Measurements from ENCODE around the gene TAF15. TPM values are rescaled to one million over a fixed set of nuclear protein-coding genes. Genes with fewer than 3 reads are reported as not detected.

The TAF15 gene
- total RNA-seq, 1 donor from 2014 or later = 73.9 TPM

- no peak for DNase-seq (ENCODE audit: extremely low read depth, low read depth, low spot score)
Observed at GRCh38 chr17:35816723-35817122, 7.4 kb downstream of the TAF15 start.

DNA sequence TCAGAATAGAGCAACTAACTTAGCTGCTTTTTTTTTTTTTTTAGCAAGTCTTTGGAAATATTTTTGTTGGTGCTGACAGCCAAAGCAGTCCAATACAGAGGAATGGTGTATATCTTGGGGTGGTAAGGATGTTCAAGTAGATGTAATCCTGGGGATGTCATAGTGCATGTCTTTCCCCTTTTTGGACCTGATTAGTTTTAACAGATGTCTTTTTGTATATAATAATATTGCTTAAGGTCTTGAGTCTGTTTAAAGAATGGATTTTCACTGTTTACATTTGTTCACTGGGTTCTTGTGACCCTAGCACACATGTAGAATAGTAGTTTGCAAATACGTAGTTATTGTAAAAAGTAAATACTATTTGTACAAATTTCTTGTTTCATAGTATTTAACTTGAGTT lies 7.9 kb downstream of the TAF15 start:
- no peak for DNase-seq (ENCODE audit: extremely low read depth, low read depth, low spot score)

- DNase-seq (ENCODE audit: extremely low read depth, low read depth, low spot score) = no peak
Observed at GRCh38 chr17:35819455-35819854, 10.2 kb downstream of the TAF15 start.

GRCh38 chr17:35821308-35821707 lies 12.0 kb downstream of the TAF15 start:
- DNase-seq (ENCODE audit: extremely low read depth, low read depth, low spot score) = no peak

GRCh38 chr17:35825206-35825605 lies 15.9 kb downstream of the TAF15 start:
- no peak for DNase-seq (ENCODE audit: extremely low read depth, low read depth, low spot score)

- DNase-seq (ENCODE audit: extremely low read depth, low read depth, low spot score) = no peak
Observed at GRCh38 chr17:35841101-35841500, 31.8 kb downstream of the TAF15 start.

GRCh38 chr17:35841505-35841904 lies 32.2 kb downstream of the TAF15 start:
- no peak for DNase-seq (ENCODE audit: extremely low read depth, low read depth, low spot score)

DNA sequence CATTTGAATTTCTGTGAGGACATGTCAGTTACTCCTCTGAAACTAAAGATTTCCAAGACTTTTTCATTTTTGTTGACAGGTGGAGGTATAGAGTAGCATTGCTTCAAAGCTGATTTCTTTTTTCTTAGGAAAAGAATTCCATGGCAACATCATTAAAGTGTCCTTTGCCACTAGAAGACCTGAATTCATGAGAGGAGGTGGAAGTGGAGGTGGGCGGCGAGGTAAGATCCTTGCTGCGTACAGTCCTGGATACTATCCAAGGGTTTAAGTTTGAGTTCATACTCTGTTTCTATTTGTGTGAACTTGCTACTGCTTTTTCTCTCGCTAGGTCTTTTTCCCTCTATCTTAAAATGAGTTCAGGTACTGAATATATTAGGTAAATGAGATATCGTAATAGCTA lies 33.0 kb downstream of the TAF15 start:
- DNase-seq (ENCODE audit: extremely low read depth, low read depth, low spot score) = no peak

GRCh38 chr17:35843698-35844097 lies 34.4 kb downstream of the TAF15 start:
- no peak for DNase-seq (ENCODE audit: extremely low read depth, low read depth, low spot score)

- DNase-seq (ENCODE audit: extremely low read depth, low read depth, low spot score) = no peak
Observed at GRCh38 chr17:35844547-35844946, 35.3 kb downstream of the TAF15 start.

GRCh38 chr17:35846055-35846809 lies 36.9 kb downstream of the TAF15 start:
- no peak for DNase-seq (ENCODE audit: extremely low read depth, low read depth, low spot score)

GRCh38 chr17:35847006-35847405 lies 37.7 kb downstream of the TAF15 start:
- DNase-seq (ENCODE audit: extremely low read depth, low read depth, low spot score) = no peak

- no peak for DNase-seq (ENCODE audit: extremely low read depth, low read depth, low spot score)
Observed at GRCh38 chr17:35847633-35848373, 38.5 kb downstream of the TAF15 start.

GRCh38 chr17:35849469-35850348 lies 40.4 kb downstream of the TAF15 start:
- peak; percentile 60 for DNase-seq (ENCODE audit: extremely low read depth, low read depth, low spot score)

DNA sequence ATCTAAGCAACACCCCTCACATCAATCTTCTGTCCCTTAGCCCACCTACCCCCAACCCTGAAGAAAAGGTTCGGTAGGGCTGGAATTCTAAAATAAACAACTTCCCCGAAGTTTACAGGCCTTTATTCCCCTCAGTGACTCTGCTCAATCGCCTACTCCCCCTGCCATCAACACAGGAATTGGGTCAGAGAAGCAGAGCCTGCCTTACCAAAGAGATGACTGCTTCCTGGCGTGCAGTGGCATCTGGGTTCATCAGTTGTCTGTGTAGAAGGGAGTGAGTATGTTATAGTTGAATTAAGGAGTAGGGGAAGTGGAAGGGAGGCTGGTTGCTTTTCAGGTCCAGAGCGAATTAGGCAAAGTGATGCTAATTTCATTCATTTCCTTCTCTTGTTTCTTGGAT lies 46.7 kb downstream of the TAF15 start:
- no peak for DNase-seq (ENCODE audit: extremely low read depth, low read depth, low spot score)

- DNase-seq (ENCODE audit: extremely low read depth, low read depth, low spot score) = no peak
Observed at GRCh38 chr17:35856603-35857002, 47.3 kb downstream of the TAF15 start.

- no peak for DNase-seq (ENCODE audit: extremely low read depth, low read depth, low spot score)
Observed at GRCh38 chr17:35864853-35865252, 55.6 kb downstream of the TAF15 start.

- DNase-seq (ENCODE audit: extremely low read depth, low read depth, low spot score) = no peak
Observed at GRCh38 chr17:35865412-35866340, 56.4 kb downstream of the TAF15 start.

- DNase-seq (ENCODE audit: extremely low read depth, low read depth, low spot score) = no peak
Observed at GRCh38 chr17:35866341-35866950, 57.2 kb downstream of the TAF15 start.

- no peak for DNase-seq (ENCODE audit: extremely low read depth, low read depth, low spot score)
Observed at GRCh38 chr17:35867574-35867973, 58.3 kb downstream of the TAF15 start.
